Measurements from ENCODE around the gene PRR7.

DNA sequence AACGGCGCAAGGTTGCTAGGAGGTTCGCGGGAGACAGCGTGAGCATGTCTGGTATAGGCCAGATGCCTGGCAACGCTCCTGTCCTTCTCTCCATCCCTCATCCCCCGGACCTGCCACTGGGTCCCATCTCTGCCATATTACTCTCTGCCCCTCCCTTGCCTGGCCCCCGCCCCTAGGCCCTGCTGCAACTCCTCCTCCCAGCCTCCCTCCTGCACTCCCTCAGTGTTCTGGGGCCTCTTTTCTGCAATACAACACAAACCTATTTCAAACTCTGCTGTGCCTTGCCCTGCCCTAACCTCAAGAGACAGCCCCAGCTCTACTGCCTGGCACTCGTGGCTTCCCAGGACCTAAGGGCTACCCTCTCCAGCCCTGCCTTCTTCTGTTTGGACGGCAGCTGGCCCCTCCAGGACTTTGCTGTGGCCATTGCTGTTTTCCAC, 35.8 kb downstream of the PRR7 start:
- TF ChIP-seq POLR2A (IDR thresholded peaks at IDR 0.05; ENCODE audit: low read length) (no peak), GATA1 (IDR thresholded peaks at IDR 0.05; ENCODE audit: low read depth, low read length) (no peak)

Data from erythroblast (primary cell).